Forelimb muscle (tissue), 1 donor: ENCODE results near the gene SIRPA. TPM values are rescaled to one million over a fixed set of nuclear protein-coding genes. Genes with fewer than 3 reads are reported as not detected.

Experiments
- DNase-seq: peaks from one replicate; pipeline ENCODE4 v3.0.0-alpha.2; 2013; ENCODE audit warnings: low read depth
- polyA plus RNA-seq: library from polyadenylated mRNA; unstranded; fragments of 120-200 nt; gene quantifications from one replicate; pipeline ENCODE4 v1.2.1, GENCODE V29; 2013; ENCODE audit not compliant: insufficient read length

The SIRPA gene
- polyA plus RNA-seq, 1 donor, result 29.2 TPM

DNA sequence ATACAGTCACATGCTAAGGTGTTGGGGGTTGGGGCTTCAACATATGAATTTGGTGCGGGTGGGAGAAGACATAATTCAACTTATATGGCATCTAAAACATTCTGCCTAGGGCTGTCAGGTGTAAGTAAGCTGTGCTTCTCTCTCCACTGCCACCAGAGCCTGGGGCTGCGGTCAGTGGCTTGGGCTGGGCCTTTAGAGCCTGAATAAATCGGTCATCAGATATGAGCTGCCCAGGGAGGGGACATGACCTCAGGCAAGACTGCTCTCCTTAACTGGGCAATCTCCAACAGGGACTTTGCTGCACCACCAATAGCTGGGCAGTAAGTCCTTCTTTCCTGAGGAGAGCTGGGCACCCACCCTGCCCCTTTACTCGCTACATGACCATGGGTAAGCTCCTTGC is 24.9 kb upstream of the SIRPA start:
- DNase-seq, result no peak

DNA sequence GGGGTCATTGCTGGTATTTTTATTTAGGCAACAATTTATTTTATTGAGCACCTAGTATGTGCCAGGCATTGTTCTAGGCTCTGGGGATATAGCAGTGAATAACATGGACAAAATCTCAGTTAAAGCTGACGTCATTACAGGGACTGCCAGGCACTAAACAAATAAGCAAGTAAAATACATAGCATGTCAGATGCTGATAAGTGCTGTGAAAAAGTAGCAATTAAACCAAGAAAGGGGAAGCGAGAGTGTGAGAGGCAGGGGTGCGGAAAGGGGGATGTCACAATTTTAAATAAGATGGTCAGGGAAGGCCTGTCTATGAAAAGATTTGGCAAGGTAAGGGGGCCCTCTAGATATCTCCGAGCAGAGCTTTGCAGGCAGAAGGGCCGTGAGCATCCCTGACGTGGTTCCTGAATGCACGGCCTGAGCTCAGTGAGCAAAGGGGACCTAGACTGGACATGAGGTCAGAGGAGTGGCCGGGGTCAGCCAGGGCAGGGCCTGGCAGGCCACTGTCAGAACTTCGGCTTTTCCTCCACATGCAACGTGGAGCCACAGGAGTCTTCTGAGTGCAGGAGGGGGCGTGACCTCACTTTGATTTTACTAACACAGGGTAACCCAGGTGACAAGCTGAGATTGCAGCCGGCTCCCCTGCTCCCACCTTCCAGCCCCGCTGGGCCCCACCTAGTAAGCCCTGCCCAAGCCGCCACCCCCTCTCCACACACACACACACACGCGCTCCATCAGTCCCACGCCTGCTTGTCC is 24.2 kb upstream of the SIRPA start:
- no peak for DNase-seq

DNA sequence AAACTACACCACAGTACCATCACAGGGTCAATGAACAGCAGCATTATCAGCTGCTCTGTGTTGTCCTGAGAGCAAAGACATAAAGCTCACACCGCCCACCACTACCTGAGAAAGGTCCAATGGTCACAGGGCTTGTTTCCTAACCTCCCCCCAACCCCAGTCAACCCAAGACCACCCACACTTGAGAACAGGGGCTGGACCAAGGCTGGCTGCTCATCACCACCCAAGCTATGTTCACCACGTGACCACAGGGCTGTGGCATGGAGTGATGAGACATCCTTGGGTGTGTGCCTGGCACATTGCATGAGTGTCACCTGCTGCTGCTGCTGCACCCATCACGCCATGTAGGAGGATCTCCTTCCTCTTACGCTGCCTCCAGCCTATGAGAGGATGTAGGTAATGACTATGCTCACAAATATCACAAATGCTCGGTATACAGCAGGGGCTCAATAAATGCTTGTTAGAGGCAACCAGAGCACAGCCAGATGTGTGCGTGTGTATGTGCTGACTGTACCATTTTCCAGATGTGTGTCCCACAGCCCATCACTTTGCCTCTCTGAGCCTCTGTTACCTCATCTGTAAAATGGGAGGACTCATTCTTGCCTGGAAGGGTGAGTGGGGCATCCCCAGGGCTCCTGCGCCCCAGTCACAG is 23.3 kb upstream of the SIRPA start:
- DNase-seq, result no peak

DNA sequence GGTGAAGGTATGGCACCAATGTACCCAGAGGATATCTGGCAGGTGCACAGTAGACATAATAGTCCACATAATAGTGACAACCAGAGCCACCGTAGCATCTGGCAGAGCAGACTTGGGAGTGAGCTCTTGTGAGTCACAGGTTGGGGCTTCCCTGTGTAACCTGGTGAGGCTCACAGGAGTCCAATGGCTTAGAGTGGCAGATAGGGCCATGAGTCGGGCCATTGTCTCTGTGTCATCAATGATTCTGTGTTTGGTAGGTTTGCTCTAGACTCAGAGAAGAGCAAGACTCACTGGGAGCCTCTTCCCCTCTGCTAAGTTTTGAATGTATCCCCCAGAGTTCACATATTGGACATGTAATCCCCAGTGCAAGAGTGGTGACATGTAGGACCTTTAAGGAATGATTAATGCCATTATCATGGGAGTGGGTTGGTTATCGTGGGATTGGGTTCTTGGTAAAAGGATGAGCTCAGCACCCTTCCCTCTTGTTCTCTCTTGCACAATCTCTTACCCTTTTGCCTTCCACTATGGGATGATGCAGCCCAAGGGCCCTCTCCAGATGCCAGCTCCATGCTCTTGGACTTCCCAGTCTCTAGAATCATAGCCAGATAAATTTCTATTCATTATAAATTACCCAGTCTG is 22.6 kb upstream of the SIRPA start:
- DNase-seq, result no peak

DNA sequence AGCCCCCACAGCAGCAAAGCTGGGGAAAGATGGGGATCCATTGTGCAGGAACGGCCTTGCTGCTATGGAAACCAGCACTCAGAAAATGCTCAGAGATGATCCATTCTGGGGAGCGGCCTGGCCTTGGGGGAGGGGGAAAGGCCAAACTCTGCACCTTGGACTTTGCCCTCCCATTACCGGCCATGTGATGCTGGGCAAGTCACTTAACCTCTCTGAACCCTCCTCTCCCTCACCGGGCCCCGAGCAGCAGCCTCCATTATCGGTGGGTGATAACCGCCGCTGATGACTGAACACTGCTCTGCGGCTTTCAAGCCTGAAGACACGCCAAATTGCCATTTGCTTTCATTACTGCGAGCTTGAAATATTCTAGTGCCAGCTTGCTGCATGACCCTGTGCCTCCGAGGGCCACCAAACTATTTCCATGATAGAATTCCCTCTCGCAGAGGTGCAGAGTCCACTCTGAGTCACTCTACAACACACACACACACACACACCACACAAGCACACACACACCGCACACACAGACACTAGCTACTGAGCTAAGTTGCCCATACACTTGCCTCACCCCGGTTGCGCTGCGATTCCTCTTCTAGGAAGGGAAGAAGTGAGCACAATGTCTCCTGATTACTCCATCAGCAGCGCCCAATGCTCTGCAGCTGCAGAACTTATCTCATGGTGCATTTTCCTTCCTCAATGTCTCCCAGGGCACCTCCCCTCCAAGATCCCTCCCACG is 20.6 kb upstream of the SIRPA start:
- no peak for DNase-seq

DNA sequence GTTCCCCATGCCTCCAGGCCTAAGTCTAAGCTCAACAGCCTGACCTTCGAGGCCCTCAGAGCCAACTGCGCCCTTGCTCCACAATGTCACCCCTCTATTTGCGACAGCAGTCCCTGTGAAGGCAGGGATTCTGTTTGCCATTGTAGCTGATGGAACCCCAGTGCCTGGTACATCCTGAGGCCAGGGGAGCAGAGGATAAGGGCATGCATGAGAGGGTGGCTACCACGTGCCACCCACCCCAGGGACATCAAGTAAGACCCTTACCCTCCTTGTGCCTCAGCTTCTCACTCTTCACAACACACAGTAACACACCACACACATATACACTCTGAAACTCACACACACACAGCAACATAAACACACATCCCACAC is 20.0 kb upstream of the SIRPA start:
- no peak for DNase-seq

DNA sequence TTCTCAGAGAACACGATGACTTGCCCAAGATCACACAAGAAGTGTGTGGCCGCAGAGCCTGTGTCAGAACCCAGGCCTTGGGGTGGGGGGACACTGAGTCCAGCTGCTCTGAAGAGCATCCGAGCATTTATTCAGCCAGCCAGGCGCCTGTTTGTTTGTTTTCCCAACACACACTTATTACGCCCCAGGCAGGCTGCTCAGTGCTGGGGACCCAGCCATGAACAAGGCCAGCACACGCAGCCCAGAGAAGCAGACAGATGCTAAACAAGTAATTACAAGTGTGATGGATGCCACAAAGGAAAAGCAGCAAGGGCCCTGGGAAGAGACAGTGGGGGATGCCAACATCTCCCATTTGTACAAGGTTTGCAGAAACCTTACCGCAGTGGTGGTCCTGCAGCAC is 19.4 kb upstream of the SIRPA start:
- no peak for DNase-seq

DNA sequence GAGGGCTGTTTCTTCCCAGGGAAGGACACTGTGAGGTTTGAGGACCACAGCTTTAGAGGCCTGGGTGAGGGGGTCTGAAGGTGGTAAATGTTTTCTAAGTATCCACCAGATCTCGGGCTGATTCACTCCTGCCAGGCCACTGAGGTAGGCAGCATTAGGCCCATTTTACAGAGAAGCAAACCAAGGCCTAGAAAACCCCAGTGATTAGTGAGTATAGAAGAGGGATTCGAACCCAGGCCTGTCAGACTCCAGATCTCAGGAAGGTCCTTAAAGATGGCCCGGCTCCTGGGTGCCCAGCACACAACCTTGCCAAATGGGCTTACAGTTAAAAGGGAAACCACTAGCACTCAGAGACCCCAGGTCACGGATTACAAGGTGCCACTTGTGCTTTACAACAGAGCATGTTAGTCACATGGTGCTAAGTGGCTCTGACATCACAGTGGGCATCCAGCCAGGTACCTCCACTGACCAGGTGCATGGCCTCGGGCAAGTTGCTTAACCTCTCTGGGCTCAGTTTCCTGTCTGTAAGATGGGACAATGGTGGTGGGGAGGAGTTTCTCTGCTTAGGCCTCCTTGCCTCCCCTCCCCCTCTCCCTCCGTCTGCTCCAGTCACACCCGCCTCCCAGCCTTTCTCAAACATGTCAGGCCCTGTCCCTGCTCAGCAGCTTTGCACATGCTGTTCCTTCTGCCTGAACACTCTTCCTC is 18.8 kb upstream of the SIRPA start:
- no peak for DNase-seq

DNA sequence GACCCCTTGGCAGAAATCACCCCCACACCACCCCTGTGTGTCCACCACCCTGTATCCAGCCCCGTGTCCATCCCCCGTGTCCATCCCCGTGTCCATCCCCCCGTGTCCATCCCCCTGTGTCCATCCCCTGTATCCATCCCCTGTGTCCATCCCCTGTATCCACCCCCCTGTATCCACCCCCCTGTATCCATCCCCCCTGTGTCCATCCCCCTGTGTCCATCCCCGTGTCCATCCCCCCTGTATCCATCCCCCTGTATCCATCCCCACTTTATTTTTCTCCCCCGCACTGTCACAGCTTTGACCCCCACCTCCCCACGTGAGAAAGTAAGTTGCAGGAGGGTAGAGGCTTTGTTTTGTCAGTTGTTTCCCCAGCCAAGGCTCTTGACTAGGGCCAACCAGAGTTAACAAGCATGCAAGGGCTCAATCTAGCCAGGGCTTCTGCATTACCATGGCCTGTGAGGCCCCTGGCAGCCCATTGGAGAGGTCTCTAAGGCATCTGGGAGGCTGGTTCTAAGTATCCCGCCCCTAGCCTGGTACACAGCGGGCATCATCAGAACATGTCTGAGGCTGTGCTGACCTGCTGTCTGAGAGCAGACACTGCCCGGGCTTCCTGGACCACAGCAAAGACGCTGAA is 18.1 kb upstream of the SIRPA start:
- DNase-seq, result no peak

DNA sequence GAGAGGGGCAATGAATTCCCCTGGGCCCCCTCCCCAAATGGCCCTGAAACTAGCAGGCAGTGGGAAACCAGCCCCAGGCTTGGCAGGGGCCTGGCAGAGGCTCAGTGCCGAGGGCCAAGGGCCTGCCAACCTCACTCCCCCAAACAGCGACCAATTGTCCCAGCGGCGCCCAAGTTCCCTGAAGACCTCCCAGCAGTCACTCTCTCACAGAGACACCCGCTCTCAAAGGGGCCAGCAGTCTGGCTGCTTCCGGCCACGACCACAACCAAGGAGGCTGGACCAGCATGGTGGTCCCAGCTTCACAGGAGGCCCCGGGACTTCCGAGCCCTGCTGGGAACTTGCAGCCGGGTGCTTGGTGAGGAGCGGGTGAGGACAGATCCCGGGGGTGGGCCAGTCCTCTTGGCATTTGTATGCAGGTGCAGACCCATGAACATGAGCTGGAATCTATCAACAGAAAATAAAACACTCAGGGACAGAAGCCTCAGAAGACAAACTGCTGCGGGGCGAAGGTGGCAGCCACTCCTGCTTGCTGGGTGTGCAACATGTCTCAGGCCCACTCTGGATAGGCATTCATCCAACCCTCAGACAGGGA is 17.5 kb upstream of the SIRPA start:
- DNase-seq, result no peak

DNA sequence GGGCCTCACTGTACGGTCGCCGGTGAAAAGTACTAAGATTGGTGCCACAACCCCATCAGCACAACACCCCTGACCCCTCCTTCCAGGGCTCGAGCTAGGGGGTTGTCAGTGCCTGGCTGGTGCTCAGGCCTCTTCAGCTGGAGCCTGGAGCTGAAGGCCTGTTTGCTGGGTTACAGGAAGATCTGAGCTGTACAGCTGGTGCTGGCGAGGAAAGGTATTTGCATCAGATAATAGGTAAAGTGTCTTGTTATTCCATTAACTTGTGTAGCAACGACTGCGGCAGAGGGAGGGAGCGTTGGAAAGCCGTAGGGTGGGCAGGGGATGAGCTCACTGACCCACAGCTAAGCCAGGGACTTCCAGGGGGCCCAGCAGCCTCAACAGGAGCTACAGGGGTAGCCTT is 15.8 kb upstream of the SIRPA start:
- no peak for DNase-seq

DNA sequence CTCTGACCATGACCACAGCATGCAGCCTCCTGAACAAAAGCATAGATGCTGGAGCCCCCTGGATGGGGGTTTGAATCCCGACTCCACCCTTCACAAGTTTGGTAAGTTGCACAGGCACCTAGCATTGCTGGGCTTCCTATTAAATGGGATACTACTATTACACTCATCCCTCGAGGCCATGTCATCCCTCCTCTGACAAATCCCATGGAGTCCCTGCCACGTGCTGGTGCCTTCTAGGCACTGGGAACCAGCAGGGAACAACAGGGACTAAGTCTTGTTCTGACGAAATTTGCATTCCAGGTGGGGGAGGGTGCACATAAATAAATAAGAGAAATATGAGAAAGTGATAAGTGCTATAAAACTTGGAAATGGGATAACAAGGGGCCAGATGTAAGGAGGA is 15.3 kb upstream of the SIRPA start:
- no peak for DNase-seq

DNA sequence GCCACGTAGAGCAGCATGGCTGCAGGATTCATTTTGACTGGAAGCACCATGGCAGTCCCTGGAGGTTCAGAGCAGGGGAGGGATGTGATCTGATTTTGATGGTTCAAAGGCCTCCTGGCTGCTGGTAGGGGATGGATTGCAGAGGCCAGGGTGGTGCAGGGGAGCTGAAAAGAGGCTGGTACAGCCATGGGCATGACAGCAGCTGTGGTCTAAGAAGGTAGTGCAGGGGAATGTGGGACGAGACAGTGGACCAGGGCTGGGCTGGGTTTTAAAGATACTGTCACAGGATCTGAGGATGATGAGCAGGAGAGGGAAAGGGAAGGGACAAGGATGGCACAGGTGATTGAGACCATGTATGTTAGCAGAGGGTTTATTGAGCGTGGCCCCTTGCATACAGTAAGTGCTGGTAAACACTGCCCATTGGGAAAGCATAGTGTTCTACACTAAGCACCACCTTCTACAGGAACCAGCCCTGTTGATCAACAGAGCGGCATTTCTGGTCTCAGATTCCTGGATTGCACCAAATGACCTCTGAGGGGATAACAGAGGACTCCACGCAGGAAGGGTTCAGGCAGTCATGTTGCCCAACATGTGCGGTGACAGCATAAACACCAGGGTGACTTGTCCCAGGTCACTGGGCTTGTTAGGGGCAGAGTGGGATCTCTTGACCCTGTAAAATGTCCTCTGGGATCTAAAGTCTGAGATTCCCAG is 14.5 kb upstream of the SIRPA start:
- no peak for DNase-seq

DNA sequence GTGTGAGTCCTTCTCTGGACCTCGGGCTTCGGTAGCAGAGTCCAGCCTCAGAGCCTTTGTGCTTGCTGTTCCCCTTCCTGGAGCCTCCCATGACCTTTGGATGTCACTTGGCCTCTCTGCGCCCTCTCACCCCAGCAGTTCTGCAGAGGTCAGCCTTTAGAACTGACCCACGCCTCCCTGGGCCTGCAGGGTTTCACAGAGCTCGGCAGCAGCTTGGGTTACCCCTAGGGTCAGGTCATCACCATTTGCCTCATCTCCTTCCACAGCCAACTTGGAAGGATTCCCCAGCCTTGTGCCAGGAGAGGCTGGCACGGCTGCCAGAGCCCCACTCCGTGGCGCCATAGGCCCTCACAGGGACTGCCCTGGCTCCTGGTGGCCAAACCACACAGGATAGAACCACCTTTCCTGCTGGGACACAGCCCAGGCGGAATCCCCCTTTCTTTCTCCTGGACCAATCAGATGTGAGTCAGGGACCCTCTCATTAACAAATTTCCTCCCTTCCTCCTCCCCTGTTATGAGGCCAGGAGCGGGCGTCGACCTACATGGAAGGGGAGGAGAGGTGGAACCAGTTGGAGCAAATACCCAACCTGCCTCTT is 13.9 kb upstream of the SIRPA start:
- DNase-seq, result no peak

DNA sequence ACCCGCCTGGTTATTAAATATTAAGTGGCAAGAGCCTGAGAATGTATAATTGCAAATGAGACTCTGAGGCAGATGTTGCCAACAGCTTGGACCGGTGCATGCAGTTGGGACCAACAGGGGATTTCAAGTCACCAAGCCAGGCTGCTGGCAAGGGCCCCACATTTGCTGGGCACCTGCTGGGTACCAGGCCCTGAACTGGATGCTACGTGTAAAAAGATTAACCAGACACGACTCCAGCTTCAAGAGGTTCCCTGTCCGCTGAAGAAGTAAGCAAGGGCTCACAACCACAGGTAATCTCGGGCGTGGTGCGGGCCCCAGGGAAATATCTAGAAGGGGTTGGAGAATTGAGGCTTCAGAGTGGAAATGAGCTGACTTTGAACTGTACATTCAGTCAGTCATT is 13.2 kb upstream of the SIRPA start:
- no peak for DNase-seq

DNA sequence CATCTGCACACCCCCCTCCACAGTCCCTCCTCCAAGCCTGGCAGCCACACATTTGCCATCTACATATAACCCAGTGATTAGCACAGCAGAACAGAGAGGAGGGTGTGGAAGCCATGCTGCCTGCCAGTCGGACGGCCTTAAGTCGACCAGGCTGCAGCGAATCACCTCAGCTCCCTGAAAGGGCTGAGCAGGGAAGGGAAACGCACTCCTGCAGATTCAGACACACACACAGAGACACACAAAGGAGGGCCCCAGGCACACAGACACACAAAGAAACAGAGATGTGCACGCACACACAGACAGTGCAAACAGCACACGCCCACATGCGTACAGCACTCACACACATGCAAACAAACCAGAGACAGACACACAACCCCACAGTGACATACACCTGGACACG is 11.2 kb upstream of the SIRPA start:
- no peak for DNase-seq

DNA sequence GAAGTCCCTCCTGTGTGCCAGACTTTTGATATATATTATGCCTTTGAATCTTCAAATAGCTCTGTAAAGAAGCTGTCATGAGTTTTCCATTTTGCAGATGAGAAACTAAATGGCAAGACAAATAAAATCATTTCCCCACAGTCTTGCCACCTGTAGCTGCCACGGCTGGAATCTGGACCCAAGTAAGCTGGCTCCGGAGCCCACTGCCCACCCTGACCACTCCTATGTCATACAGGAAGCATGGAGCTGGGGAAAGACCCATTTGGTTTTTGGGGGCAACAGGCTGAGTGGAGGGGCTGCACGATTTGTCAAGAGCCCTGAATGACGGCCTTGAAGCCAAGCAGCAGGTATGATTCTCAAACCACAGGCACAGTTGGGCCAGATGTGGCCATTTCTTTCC is 10.0 kb upstream of the SIRPA start:
- no peak for DNase-seq

DNA sequence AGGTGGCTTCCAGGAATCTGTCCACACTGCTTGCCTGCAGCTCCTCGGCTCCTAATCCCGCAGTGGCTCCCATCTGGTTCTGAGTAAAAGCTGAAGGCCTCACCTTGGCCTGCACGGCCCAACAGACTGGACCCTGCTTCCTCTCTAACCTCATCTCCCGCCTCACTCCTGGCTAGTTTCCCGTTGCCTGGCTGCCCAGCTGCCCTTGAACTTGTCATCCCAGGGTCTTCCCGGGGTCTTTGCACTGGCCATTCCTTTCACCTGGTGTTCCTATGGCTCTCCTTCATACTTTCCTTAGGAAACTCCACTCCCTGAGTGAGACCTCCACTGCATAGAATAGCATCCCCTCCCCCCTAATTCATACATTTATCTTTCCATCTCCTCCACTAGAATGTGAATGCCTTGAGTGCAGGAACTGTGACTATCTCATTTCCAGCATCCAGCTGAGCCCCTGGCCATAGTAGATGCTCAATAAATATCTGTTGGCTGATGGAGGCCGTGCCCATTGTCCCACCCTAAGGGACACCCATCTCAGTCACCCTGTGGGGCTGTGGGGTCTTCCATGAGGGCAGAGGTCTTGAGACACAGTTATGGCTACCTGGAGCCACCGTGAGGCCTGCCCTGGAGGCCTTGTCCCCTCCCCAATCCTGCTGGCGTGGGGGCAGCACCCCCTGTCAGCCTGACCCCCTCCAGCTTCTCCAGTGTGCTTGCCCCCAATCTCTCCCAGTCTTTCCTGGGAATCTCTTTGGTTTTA is 9.1 kb upstream of the SIRPA start:
- DNase-seq, result no peak

DNA sequence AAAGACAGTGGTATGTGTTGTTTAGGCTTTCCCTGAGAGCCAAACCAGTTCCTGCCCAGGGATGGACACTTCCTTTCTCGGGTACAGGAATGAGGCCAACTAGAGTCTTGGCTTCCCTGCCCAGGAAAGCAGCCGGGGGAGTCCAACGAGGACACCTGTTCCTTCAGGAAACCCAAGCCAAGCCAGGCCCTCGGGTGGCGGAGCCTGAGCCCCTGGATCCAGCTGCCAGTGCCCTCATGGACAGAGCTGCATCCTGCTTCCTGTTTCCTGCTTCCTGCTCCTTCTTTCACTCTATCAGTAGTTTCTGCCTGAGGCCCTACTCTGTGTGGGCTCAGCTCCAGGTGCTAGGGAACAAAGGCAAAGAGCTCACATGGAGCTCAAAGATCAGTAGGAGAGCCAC is 7.9 kb upstream of the SIRPA start:
- DNase-seq, result no peak
